ENCODE measurements around the gene CRAT.

CRAT gene

DNA sequence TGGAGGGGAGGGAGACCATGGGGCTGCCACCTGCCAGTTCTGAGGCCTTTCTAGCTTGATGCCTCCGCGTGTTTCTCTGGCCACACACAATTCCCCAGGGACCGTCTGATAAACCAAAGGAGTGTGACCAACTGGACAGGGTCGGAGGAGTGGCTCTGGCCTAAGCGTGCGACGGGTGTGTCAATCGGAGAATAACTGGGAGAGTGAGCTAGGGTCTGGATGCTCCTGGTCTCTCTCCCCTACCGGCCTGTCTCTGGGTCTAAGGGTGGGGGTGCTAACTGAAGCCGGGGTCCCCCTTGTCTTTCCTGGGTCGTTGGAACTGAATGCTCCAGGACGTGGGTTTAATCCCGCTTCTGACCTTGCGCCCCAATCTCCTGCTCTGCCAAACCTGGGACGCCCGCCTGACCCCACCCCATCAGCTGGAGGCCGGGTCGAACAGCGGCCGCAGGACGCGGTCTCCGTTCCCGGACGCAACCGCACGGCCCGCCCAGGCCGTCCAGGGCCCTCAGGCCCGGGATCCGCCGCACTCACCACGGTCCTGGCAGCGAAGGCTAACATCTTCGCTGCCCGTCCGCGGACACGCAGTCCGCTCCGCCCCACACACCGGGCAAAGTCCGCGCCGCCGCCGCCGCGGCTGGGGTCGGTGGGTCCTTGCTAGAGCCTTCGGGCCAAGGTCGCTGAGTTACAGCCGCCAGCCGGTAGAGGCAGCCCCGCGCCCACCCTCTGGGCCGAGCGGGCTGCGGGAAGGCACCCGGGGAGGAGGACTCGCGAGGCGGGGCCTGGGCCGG, 447 bp downstream of the CRAT start:
- peak; percentile 61 for DNase-seq (ENCODE audit: low spot score)

DNA sequence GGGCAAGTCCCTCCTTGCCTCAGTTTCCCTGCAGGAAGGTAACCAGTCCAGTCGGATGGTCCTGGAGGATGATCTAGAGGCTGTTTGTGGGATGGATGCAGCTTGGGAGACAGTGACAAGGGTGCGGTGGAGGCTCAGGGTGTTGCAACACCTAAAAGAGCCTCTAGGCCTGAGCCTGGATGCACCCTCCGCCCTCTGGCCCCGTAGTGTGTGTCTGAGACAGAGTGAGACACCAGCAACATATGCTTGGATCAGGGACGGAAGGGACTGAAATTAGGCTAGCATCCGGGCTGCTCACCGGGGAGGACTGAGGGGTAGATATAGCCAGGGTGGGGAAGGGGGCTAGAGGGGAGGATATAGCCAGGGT, 1.1 kb downstream of the CRAT start:
- peak; percentile 60 for DNase-seq (ENCODE audit: low spot score)

DNA sequence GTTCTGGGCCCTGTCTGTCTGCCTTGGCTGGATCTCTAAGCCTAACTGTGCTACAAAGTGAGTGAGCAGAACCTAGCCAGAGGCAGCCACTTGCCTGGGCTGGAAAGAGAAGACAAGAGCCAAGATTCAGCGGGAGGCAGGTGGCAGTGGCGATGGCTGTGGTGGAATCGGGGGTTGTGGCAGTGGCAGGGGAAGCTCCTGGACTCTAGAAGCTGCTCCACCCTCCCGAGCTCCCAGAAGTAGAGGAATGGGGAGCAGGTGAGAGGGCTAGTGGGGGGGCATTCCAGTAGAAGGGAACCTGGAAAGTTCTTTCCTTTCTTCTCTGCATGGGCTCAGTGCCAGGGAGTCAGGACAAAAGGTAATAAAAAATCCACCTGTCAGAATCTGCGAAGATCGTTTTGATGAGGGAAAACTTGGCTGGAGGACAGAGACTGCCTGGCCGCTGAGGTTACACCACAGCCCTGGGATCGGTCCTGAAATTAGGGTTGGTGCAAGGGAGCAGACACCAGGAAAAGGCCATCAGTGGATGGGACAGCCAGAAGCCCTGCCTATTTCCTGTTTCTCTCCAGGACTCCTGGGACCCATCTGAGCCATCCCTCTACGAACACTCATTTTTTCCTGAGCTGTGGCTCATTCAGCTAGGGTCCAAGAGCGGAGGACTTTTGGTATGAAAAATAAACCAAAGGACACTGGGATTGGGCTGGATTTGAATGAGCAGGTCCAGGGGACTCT, 1.6 kb downstream of the CRAT start:
- DNase-seq (ENCODE audit: low spot score) = no peak

DNA sequence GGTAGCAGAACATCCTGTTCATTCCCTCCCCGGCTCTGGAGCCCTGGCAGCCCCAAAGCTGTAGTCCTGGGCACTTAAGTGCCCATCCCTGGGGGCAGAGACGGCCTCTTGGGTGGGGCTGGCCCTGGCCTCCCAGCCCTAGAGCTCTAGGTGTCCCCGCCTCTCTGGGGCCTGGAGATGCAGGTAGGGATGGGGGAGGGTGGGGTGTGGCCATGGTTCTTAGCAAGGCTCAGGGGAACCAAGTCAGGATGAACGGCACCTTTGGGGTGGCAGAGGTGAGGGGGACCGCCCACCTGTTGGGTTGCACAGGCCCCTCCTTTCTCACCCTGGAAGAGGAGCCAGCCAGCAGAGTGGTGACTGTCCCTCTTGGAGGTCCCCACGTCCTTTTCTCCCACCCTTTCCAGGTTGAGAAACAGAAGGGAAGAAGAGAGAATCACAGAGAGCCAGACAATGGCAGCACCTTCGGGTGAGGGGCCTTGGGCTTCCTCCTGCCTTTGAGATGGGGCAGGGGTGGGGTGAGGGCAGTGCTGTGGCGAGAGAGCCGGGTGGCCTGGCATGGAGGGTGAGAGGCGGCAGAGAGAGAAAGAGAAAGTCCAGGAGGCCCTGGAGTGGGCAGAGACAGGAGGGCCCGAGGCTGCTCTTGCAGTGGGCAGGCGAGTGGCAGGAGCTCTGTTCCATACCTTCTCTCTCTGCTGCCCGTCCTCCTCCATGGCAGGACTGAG, 2.3 kb downstream of the CRAT start:
- no peak for DNase-seq (ENCODE audit: low spot score)

DNA sequence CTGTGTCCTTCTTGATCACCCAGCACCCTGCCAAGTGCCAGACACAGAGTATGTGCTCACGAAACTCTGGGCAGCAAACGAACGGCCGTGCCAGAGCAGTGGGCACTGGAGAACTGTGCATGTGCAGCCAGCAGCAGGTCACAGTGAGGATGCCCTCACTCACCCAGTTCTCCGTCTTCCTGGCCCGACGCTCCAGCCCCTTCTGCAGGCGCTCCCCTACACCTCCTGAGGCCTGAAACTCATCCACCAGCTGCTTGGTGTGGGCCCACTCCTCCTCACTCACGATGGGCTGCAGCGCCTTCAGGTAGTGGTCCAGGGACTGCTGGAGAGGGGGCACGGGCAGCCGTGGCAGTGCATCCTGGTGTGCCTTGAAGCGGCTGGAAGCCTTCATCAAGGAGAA, 2.9 kb downstream of the CRAT start:
- no peak for DNase-seq (ENCODE audit: low spot score)

DNA sequence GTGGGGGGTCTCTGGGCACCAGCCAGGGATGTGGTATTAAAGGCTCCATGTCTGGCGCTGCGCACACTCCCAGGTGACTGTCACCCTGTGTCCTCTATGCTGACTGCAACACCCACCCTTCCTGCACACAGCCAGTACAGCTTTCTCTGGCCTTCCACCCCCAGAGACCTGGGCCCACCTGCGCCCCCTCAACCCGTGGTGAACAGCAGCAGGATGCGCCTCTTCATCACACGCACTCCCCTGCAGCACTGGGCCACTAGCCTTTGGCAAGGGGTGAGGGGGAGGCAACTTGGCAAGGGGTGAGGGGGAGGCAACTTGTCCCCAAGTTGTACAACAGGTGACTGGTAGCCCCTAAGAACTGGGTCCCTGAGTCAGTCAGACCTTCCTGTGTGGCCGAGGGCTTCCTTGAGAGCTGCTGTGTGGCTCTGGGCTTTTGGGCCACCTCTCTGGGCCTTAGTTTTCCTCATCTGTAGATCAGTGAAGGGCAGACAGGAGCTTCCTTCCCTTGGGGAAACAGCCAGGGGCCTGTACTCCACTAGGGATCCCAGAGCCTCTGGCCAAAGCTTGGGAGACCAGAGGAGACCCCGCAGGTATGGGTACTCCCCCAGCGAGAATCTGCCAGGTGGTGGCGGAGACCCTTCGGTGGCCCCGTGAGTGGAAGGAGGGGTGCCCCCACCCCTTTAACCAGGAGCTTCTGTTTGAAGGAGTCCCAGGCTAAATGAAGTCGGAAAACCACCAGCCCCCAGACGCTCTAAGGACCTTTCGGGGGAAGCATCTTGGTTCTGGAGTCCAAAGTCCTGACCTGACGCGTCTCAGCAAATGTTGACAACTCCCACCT, 4.5 kb downstream of the CRAT start:
- no peak for DNase-seq (ENCODE audit: low spot score)

DNA sequence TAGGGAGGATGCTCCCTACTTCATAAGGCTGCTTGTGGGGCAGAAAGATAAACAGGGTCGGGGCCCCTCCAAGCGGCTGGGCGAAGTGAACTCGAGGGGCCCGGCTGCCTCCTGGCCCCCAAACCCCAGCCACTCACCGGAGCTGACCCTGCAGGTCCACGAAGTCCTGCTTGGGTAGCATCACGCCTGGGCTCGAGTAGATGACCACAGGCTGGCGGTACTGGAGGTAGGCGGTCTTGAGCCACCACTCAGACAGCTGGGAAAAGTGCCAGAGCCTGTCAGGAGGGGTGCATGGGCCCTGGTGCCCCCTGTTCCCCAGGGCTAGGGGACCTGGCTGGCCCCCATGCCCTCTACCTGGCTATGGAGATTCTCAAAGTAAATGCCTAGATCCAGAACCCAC, 6.5 kb downstream of the CRAT start:
- no peak for DNase-seq (ENCODE audit: low spot score)

DNA sequence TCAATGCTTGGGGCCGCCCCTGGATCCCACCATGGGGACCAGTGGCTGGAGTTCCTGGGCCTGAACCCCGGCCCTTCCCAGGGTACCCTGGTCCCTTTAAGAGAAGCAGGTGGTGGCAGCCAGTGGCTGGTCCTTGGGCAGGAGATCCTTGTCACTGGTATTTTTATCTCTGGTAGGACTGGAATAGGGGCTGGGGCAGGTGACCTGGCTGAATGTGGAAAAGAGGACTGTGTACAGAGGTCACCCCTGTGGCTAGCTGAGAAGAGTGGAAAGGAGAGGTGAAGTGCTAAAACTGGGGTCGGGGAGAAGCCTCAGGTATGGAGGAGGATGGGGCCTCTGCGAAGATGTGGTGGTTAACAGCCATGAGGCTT, 7.0 kb downstream of the CRAT start:
- no peak for DNase-seq (ENCODE audit: low spot score)

DNA sequence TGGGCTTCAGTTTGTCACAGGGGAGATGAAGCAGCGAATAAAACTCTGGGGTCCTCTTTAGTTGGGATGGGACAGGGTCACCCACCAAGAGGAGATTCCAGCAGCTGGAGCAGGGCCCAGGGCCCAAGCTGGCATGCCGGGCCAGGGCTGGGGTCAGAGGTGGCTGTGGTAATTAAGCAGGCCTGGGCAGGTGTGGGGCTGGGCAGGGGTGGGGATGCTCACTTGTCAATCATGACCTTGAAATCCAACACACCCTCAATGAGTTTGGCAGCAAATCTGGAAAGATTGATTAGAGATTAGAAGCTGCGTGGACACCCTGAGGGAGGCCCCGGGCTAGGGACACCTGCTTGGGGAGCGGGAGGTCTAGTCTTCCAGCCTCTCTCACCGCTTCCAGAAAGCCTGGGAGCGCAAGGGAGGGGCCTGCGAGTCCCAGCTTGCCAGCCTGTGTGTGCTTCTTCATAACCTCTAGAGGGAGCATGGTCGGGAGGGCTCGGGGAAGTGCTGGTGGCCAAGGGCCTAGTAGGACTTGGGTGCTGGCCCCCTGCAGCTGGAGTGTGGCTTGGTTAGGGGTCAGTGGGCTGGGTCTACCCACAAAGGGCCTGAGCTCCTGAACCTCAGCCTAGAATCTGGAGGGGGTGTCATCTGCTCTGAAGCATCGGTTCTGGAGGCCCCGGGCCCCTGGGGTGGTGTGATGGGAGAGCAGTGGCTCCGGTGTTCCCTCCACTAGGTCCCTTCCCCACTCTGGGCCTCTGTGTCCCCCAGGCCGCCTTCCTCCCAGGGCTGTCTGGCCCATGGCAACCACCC, 7.6 kb downstream of the CRAT start:
- DNase-seq (ENCODE audit: low spot score) = peak; percentile 65

DNA sequence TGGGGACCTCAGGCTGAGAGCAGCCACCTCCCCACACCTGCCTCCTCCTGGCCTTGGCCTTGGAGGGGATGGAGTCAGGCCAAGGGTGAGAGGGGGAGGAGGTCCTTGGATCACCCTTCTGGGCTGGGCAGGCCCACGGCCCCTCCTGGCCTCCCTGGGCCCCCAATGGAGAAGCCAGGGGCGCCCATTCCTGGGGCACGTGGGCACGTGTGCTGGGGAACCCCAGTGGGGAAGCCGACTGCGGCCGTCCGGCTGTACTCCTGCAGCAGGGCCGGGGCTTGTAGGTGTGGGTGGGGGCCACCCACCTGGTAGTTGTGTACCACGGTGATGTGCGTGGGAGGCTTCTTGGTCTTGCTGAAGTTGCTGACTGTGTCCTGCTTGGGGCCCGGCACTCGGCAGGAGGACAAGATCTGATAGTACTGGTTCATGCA, 8.5 kb downstream of the CRAT start:
- DNase-seq (ENCODE audit: low spot score) = no peak

DNA sequence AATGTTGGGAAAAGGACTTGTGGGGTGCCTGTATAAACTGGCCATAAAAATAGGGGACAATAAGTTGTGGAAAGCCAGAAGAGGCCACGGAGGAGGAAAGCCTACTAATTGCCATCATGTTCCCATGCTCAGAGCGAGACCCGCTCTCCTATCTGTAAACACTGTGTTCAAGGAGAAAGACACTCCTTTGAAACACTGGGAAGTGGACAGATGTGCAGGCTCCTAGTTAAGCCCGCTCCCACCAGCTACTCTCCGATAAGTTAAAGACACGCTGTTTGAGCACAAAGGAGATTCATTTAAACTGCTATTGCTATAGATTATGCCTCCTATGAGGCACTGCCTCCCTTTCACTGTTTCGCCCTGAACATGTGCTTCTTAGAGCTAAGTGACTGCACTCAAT, 9.3 kb downstream of the CRAT start:
- no peak for DNase-seq (ENCODE audit: low spot score)

DNA sequence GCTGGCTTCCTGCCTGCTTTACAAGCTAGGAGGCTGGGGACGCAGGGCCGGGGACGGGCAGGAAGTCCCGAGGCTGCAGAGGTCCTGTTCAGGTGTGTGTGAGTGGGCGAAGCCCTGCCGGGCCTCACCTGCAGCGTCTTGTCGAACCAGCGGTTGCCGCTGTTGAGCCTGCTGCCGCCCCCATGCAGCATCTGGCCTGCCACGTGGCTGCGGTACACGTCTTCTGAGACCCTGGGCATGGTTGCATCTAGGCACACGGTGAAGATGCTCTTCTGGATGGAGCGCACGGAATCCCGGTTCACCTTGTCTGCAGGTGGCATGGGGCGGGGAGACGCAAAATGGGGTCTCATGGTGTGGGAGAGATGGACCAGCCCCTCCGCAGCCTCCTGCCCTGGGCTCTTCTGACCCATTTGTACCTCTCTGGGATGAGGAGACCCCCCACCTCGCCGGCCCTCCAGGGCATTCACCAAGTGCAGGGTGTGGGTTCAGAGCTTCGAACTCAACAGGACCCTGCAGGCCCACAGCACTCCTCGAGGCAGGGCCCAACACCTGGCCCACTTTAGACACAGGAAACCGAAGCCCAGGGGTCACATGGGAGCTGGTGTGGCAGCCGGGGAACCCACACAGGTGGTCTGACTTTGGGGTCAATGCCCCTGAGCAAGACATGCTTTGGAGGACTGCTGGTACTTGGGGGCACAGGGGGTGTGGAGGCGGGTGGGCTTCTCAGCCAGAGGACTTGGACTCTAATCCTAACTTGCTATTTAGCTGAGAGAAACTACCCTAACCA, 10.0 kb downstream of the CRAT start:
- no peak for DNase-seq (ENCODE audit: low spot score)

DNA sequence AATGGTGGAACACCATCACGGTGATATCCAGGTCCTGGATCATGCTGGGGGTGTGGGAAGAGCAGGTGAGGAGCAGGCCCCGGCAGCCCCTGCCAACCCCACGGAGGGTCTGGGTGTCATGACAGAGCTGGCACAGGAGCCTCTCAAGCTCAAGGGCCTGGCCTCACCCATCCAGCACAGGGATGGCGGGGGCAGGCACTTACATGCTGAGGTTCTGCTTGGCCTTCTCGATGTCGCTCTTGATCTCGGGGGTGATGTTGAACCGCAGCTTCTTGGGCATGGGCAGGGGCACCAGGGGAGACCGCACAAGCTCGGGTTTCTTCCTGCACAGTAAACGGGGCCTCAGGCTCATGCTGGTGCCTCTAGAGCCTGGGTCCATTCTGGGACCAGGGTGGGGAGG, 12.3 kb downstream of the CRAT start:
- DNase-seq (ENCODE audit: low spot score) = no peak

DNA sequence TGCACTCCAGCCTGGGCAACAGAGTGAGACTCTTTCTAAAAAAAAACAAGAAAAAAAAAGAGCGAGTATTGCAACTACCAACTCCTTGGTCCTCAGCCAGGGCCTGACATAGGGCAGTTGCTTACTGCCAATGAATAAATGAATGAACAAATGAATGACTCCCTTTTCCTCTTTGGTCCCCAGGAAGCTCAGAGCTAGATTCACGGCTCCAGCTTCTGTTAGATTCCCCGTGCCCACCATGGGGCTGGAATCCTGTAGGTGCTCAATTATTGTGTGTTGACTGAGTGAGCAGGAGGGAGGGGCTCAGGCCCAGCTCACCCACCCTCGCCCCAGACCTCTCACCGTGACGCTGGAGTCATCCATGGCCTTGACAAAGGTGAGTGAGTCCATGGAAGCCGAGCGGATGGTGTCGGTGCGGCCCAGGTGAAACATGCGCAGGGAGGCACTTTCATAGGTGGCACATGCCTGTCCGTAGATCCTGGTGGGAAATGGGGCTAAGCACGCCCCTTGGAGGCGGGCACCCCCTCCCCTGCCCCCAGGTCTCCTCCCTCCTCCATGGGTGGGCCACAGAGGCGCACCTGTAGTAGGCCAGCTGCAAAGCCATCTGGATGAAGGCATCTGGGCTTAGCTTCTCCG, 12.8 kb downstream of the CRAT start:
- no peak for DNase-seq (ENCODE audit: low spot score)

DNA sequence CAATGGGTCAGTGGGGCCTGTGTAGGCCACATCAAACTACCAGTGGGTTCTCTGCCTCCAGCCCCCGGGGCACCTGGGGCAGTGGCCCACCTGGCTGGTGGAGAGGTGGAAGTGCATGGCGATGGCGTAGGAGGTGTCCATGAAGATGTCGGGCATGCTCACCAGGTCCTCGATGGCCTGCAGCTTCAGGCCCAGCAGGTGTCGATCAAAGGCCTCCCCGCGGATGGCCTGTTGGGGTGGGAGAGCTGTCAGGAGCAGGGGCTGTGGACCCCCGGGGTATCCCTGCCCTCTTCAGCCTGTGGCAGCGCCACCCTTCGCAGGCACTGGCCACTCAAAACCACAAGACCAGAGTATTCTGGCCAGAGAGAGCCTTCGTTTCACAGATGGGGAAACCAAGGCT, 14.7 kb downstream of the CRAT start:
- no peak for DNase-seq (ENCODE audit: low spot score)

DNA sequence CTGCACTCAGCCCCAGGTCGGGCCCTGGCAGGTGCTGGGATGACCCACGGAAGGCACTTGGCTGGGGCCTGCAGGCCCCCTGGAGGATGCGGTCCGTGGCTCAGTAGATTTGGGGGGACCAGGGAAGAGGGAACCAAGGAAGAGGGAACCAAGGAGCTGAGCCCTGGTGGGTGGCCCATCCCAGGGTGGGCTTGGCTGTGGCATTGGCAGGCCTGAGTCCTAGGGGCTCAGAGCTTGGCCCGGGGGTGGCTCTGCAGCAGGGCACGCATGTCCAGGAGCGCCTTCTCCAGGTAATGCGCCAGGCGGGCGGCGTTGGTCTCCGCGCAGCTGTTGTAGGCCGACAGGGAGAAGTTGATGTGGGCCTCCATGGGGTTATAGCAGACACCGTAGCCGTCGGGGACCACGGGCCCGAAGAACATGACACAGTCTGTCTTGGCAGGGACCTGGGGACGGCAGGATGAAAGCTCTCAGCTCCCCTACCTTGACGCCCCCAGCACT, 15.4 kb downstream of the CRAT start:
- DNase-seq (ENCODE audit: low spot score) = no peak

DNA sequence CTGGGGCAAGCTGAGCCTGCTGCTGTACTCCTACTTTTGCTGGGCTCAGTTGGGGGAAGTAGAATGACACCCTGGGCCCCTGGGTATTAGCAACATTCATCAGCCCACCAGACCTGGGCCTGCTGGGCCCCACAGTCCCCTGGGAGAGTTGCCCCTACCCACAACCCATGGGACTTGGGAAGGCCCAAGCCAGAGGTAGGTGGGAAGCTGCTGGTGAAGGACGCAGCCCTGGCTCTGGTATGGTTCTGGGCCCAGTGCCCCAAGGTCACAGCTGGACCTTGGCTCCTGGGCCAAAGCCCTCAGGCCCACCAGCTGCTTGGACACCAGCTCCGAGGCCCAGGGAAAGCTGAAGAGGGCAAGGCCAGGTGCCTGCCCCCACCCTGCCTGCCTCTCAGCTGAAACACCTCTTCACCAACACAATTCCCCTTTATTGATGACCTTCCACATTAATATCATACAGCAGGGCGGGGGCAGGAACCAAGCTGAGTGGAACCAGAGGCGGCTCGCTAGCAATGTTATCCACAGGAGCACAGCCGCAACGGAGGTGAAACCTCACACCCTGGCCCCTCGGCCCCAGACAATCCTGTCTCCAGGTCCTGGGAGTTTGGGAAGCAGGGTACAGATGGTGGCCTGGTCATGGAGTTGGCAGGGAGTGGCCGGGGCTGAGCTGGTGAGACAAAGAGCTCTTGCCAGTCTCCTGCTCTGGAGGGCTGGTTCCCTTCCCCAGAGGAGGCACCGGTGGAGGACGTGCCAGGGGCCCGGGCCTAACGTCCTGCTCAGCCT, 16.0 kb downstream of the CRAT start:
- no peak for DNase-seq (ENCODE audit: low spot score)

DNA sequence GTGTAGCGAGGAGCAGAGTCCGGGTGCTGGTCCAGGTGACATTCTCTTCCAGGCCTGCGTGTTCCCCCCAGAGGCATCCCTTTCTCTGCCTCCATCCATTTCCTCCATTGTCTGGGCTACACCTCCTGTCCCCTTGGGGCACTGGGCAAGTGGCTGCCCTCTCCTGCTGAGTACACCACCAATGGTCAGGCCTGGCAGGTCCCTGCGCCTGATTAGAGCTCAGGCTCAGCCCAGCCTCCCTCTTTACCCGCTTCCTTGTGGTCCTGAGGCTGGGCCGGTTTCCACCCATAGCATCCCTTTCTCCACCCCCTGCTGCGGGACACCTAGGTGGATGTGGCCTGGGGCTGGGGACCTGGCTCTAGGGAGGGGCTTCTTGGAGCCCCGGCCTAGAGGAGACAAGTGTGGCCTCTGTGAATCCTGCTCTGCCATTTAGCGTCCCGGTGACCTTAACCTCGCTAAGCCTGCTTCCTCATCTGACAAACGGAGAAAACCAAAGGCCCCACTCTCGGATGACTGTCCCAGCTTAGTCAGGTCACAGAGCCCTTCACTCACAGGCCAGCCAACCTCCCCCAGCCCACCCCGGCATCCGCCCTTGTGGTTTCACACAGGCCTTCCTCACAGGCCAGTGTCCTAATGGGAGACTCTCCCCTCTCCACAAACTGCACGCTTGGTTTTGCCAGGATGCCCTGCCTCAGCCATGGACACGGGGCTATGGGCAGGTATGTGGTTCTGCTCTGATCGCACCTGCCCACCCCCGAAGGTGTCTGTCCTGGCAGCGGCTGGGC, 16.8 kb downstream of the CRAT start:
- DNase-seq (ENCODE audit: low spot score) = no peak
